Measurements from ENCODE around the gene ZDHHC8.

The ZDHHC8 gene

GRCh38 chr22:20192972-20193760 is 61.6 kb downstream of the ZDHHC8 start:
- Histone ChIP-seq H3K27me3 (no peaks in the 10 kb centered on the region), H3K9me3 (no peaks in the 10 kb centered on the region), H3K4me1 (ENCODE audit: control insufficient read depth in 1 of 2, insufficient read depth in 1 of 2, low read depth in 1 of 2, low read length in 1 of 2) (no peaks in the 10 kb centered on the region), H3K4me3 (ENCODE audit: low read depth in 1 of 2, low read length in 1 of 2) (no peak overlapping the region), H3K27ac (no peak overlapping the region), H3K36me3 (no peaks in the 10 kb centered on the region)
- no peak for TF ChIP-seq CTCF (IDR thresholded peaks at IDR 0.05)

GRCh38 chr22:20193761-20194494 is 62.3 kb downstream of the ZDHHC8 start:
- H3K27me3 ChIP-seq: no peaks in the 10 kb centered on the region
- no peak overlapping the region for H3K4me3 ChIP-seq (ENCODE audit: low read depth in 1 of 2, low read length in 1 of 2)
- H3K27ac ChIP-seq: no peak overlapping the region
- TF ChIP-seq CTCF (IDR thresholded peaks at IDR 0.05): no peak
- no peaks in the 10 kb centered on the region for H3K4me1 ChIP-seq (ENCODE audit: control insufficient read depth in 1 of 2, insufficient read depth in 1 of 2, low read depth in 1 of 2, low read length in 1 of 2)
- no peaks in the 10 kb centered on the region for H3K9me3 ChIP-seq
- H3K36me3 ChIP-seq: no peaks in the 10 kb centered on the region

GRCh38 chr22:20194681-20195593 is 63.3 kb downstream of the ZDHHC8 start:
- no peak for TF ChIP-seq CTCF (IDR thresholded peaks at IDR 0.05)
- Histone ChIP-seq H3K36me3 (no peaks in the 10 kb centered on the region), H3K4me3 (ENCODE audit: low read depth in 1 of 2, low read length in 1 of 2) (no peak overlapping the region), H3K27ac (no peak overlapping the region), H3K27me3 (no peaks in the 10 kb centered on the region), H3K4me1 (ENCODE audit: control insufficient read depth in 1 of 2, insufficient read depth in 1 of 2, low read depth in 1 of 2, low read length in 1 of 2) (no peaks in the 10 kb centered on the region), H3K9me3 (no peaks in the 10 kb centered on the region)

GRCh38 chr22:20196094-20196842 is 64.7 kb downstream of the ZDHHC8 start:
- H3K36me3 ChIP-seq: no peaks in the 10 kb centered on the region

More at GRCh38 chr22:20196094-20196842, 64.7 kb downstream of the ZDHHC8 start:
- no peak overlapping the region for H3K27ac ChIP-seq
- no peak for TF ChIP-seq CTCF (IDR thresholded peaks at IDR 0.05)
- no peaks in the 10 kb centered on the region for H3K9me3 ChIP-seq
- H3K4me1 ChIP-seq (ENCODE audit: control insufficient read depth in 1 of 2, insufficient read depth in 1 of 2, low read depth in 1 of 2, low read length in 1 of 2): no peaks in the 10 kb centered on the region
- no peak overlapping the region for H3K4me3 ChIP-seq (ENCODE audit: low read depth in 1 of 2, low read length in 1 of 2)
- no peaks in the 10 kb centered on the region for H3K27me3 ChIP-seq
